ENCODE data around the gene CCDC196. TPM values are rescaled to one million over a fixed set of nuclear protein-coding genes. Genes with fewer than 3 reads are reported as not detected.

CCDC196 gene, protein sequence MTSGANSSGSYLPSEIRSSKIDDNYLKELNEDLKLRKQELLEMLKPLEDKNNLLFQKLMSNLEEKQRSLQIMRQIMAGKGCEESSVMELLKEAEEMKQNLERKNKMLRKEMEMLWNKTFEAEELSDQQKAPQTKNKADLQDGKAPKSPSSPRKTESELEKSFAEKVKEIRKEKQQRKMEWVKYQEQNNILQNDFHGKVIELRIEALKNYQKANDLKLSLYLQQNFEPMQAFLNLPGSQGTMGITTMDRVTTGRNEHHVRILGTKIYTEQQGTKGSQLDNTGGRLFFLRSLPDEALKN
- total RNA-seq (2012; rRNA removed) (not detected in 2 replicates), polyA plus RNA-seq (2012; rRNA removed) (not detected in 2 replicates), Bru-seq, nascent RNA (not detected), BruChase-seq, experiment 1, labeled RNA remaining after a 6-hour chase (not detected), BruChase-seq, experiment 2, labeled RNA remaining after a 2-hour chase (not detected)
- polyA plus RNA-seq (2012; cell fraction: cytosol; rRNA removed), result not detected in 2 replicates
- not detected in 2 replicates for polyA plus RNA-seq (2012; cell fraction: nucleus; rRNA removed; ENCODE audit: low replicate concordance)
- long read RNA-seq, result 0 reads

- Histone ChIP-seq H4K20me1 (ENCODE audit: insufficient read depth, low read length) (no peaks in the 10 kb centered on the region), H3K4me2 (ENCODE audit: low read depth, low read length) (no peak within 1 kb of the TSS), H3K79me1 (ENCODE audit: low read depth in 1 of 2, low read length in 2 of 2) (no peaks in the 10 kb centered on the region), H3K56ac (ENCODE audit: extremely low read depth, insufficient read depth, low read length) (no peak within 1 kb of the TSS), H3K27ac (ENCODE audit: insufficient read depth, low read length) (no peak within 1 kb of the TSS), H3K4me1 (ENCODE audit: control insufficient read depth, insufficient read depth, low read length) (no peaks in the 10 kb centered on the region), H2BK5ac (ENCODE audit: low read depth, low read length, poor library complexity, severe bottlenecking) (no peak within 1 kb of the TSS), H2AK9ac (replicated peaks; ENCODE audit: low read depth, low read length, poor library complexity) (no peak within 1 kb of the TSS), H3K4me3 (ENCODE audit: insufficient read depth, low read depth, low read length) (no peak within 1 kb of the TSS), H2BK120ac (ENCODE audit: low read depth, low read length) (no peak within 1 kb of the TSS), H4K5ac (ENCODE audit: low read depth, low read length) (no peak within 1 kb of the TSS), H2BK20ac (ENCODE audit: low read depth, low read length) (no peak within 1 kb of the TSS), H3K14ac (replicated peaks; ENCODE audit: low read depth, low read length) (no peak within 1 kb of the TSS), H3K27me3 (ENCODE audit: control insufficient read depth, insufficient read depth, low read length) (no peaks in the 10 kb centered on the region; the same call in 1 of the 2 replicates), H3K9me3 (ENCODE audit: control insufficient read depth, insufficient read depth, low read length) (no peaks in the 10 kb centered on the region), H2AK5ac (ENCODE audit: low read depth, low read length) (no peak within 1 kb of the TSS), H3K18ac (ENCODE audit: low read depth, low read length) (no peak within 1 kb of the TSS), H4K8ac (ENCODE audit: low read depth in 2 of 2, low read length in 2 of 2) (no peak within 1 kb of the TSS), H2BK15ac (ENCODE audit: low read depth, low read length) (no peak within 1 kb of the TSS), H3K23ac (ENCODE audit: low read depth, low read length) (no peak within 1 kb of the TSS), H3K36me3 (ENCODE audit: control insufficient read depth, insufficient read depth, low read length) (no peaks in the 10 kb centered on the region), H2AFZ (replicated peaks; ENCODE audit: low read length, poor library complexity) (no peak within 1 kb of the TSS), H3K9ac (ENCODE audit: low read depth, low read length) (no peak within 1 kb of the TSS), H3K9me1 (ENCODE audit: insufficient read depth, low read length) (no peaks in the 10 kb centered on the region), H4K91ac (ENCODE audit: insufficient read depth, low read depth, low read length) (no peak within 1 kb of the TSS), H3K4ac (ENCODE audit: low read depth, low read length) (no peak within 1 kb of the TSS)
- ChIA-PET CTCF (interaction anchor here (0.9 kb wide), 1 partner anchor 22 kb away, joined by 3 read pairs; the partner anchor contains the start of gene GPHN), POLR2A (ENCODE audit: unreplicated experiment) (no interaction called here)
- in situ Hi-C loops (cut with MboI; ENCODE audit: low sequenced_read_pairs) (no loop called here), intact Hi-C loops (cut with micrococcal nuclease) (no loop called here), dilution Hi-C loops (cut with HindIII; ENCODE audit: low sequenced_read_pairs, unreplicated experiment) (no loop called here)
- no peak for DNase-seq
- TF ChIP-seq CHD1 (IDR thresholded peaks at IDR 0.05; ENCODE audit: low read depth, low read length), result no peak
- TF ChIP-seq, protein P1, sequence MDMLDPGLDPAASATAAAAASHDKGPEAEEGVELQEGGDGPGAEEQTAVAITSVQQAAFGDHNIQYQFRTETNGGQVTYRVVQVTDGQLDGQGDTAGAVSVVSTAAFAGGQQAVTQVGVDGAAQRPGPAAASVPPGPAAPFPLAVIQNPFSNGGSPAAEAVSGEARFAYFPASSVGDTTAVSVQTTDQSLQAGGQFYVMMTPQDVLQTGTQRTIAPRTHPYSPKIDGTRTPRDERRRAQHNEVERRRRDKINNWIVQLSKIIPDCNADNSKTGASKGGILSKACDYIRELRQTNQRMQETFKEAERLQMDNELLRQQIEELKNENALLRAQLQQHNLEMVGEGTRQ (IDR thresholded peaks at IDR 0.05; ENCODE audit: low read depth, low read length), result no peak
- no peak for ATAC-seq (ENCODE audit: low read depth)
- no TSS peak for BruUV-seq (replicated peaks)
- no CpG with 5 or more reads among the region's 2 CpGs for WGBS, 2 experiments (ENCODE audit: extremely low coverage in 2 of 2, insufficient read length in 1 of 2)
Observed at GRCh38 chr14:66485910-66486421, at the start of gene CCDC196. Gene CCDC196 (plus strand): TSS chr14:66486371. CDS start chr14:66486503, 132 bp downstream.
